ENCODE data around the gene DDC.

DDC gene

GRCh38 chr7:50567715-50568261, 2.6 kb upstream of the DDC start:
- H3K4me1 ChIP-seq (ENCODE audit: control insufficient read depth, insufficient read depth, low read length, poor library complexity, severe bottlenecking), result no peaks in the 10 kb centered on the region
- WGBS, 2 experiments (ENCODE audit: insufficient coverage in 2 of 2), result 81 to 95% methylated on average over 4 to 5 of the region's 6 CpGs
- no peaks in the 10 kb centered on the region for H3K9me3 ChIP-seq (ENCODE audit: control insufficient read depth, low read length)
- H3K27ac ChIP-seq (ENCODE audit: low read depth, low read length, severe bottlenecking), result no peak overlapping the region
- no peak overlapping the region for H3K4me3 ChIP-seq (ENCODE audit: extremely low read depth, insufficient read depth, low read length, poor library complexity, severe bottlenecking)
- no peaks in the 10 kb centered on the region for H3K36me3 ChIP-seq (ENCODE audit: control insufficient read depth, insufficient read depth, low read length)

DNA sequence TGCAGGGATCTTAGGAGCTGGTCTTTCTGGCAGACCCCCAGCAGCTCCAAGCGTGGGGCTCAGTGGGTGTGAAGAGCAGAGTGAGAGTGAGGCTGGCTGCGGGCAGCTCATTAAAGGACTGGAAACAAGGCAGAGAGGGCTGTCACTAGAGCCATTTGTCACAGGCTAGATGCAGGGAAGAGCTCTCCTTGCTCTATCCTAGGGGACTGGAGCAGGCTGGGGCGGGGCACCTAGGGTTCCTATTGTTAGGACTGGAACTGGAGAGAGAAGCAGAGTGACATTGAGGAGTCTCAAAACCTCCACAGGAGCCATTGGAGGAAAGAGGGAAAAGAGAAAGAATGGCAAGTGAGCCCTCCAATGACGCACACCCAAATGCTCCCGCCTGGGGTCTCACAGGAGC, 772 bp upstream of the DDC start:
- no peaks in the 10 kb centered on the region for H3K36me3 ChIP-seq (ENCODE audit: control insufficient read depth, insufficient read depth, low read length)
- H3K4me1 ChIP-seq (ENCODE audit: control insufficient read depth, insufficient read depth, low read length, poor library complexity, severe bottlenecking), result no peaks in the 10 kb centered on the region
- H3K9me3 ChIP-seq (ENCODE audit: control insufficient read depth, low read length), result no peaks in the 10 kb centered on the region
- WGBS, 2 experiments (ENCODE audit: insufficient coverage in 2 of 2), result 80 to 84% methylated on average over 3 to 4 of the region's 5 CpGs
- no peak overlapping the region for H3K27ac ChIP-seq (ENCODE audit: low read depth, low read length, severe bottlenecking)
- no peak overlapping the region for H3K4me3 ChIP-seq (ENCODE audit: extremely low read depth, insufficient read depth, low read length, poor library complexity, severe bottlenecking)

DNA sequence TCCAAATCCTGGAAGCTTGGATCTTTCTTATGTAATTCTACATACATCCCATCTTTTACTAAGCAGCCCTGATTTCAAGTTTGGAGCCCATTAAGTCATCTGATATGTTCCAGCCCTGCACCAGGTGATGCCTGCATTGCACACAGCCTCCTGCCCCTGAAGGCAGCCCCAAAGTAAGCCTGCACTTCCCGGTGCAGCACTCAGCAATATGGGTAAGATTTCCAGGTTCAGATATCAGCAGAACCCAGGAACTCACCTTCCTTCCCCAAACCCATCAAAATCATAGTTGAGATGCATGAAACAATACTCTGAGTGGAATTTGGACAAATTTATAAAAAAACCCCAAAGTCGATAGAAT, 333 bp upstream of the DDC start:
- Histone ChIP-seq H3K9me3 (ENCODE audit: control insufficient read depth, low read length) (no peaks in the 10 kb centered on the region), H3K36me3 (ENCODE audit: control insufficient read depth, insufficient read depth, low read length) (no peaks in the 10 kb centered on the region), H3K27ac (ENCODE audit: low read depth, low read length, severe bottlenecking) (no peak overlapping the region), H3K4me1 (ENCODE audit: control insufficient read depth, insufficient read depth, low read length, poor library complexity, severe bottlenecking) (no peaks in the 10 kb centered on the region), H3K4me3 (ENCODE audit: extremely low read depth, insufficient read depth, low read length, poor library complexity, severe bottlenecking) (no peak overlapping the region)
- WGBS, 2 experiments (ENCODE audit: insufficient coverage in 2 of 2), result 87 to 94% methylated on average over 1 to 2 of the region's 2 CpGs

DNA sequence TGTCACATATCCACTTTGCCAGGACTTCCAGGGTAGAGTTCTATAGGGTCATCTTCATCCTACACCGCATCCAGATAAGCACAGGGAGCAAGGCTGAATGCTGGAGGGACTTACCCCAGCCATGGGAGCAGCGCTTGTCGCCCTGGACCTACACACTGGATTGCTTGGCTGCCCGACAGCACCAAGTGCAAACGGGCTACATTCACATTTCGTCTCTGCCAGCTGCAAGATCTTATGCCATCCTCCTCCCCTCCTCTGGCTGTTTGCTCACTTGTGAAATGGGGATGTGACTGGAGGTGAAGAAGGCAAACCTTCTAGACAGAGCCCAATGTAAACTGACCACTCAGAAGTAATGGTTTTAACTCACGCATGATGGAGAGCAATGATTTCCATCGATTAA, 1.0 kb downstream of the DDC start:
- Histone ChIP-seq H3K27ac (ENCODE audit: low read depth, low read length, severe bottlenecking) (no peak overlapping the region), H3K36me3 (ENCODE audit: control insufficient read depth, insufficient read depth, low read length) (no peaks in the 10 kb centered on the region), H3K9me3 (ENCODE audit: control insufficient read depth, low read length) (no peaks in the 10 kb centered on the region), H3K4me3 (ENCODE audit: extremely low read depth, insufficient read depth, low read length, poor library complexity, severe bottlenecking) (no peak overlapping the region), H3K4me1 (ENCODE audit: control insufficient read depth, insufficient read depth, low read length, poor library complexity, severe bottlenecking) (no peaks in the 10 kb centered on the region)
- WGBS, 2 experiments (ENCODE audit: insufficient coverage in 2 of 2), result 90 to 95% methylated on average over 6 to 8 of the region's 8 CpGs

- Histone ChIP-seq H3K27ac (ENCODE audit: low read depth, low read length, severe bottlenecking) (no peak overlapping the region), H3K4me3 (ENCODE audit: extremely low read depth, insufficient read depth, low read length, poor library complexity, severe bottlenecking) (no peak overlapping the region), H3K36me3 (ENCODE audit: control insufficient read depth, insufficient read depth, low read length) (no peaks in the 10 kb centered on the region), H3K9me3 (ENCODE audit: control insufficient read depth, low read length) (no peaks in the 10 kb centered on the region), H3K4me1 (ENCODE audit: control insufficient read depth, insufficient read depth, low read length, poor library complexity, severe bottlenecking) (no peaks in the 10 kb centered on the region)
- 50 to 90% methylated on average over 1 to 5 of the region's 5 CpGs for WGBS, 2 experiments (ENCODE audit: insufficient coverage in 2 of 2)
Measured at GRCh38 chr7:50562136-50562535, 3.1 kb downstream of the DDC start.

DNA sequence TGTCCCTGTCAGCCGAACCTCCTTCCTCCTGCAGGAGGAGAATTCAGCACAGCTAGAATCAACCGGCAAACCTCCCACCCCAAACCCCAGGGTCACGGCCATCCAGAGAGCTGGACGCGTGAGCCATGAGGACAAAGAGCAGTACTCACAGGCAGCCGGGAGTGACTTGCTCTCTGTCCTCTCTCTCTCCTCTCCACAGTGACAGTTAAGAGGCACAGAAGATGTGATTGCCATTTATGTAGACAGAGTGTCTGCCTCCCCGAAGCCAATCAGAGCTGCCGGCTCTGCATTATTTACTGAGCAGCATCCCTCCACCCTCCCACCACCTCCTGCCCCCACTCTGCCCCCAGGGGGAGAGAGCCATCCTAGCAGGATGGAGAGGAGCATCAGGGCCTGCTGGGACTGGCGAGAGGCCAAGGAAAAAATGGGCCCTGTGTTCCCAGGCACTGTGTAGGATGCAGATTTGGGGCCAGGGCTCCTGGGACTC, 4.3 kb downstream of the DDC start:
- no peak overlapping the region for H3K4me3 ChIP-seq (ENCODE audit: extremely low read depth, insufficient read depth, low read length, poor library complexity, severe bottlenecking)
- H3K36me3 ChIP-seq (ENCODE audit: control insufficient read depth, insufficient read depth, low read length), result no peaks in the 10 kb centered on the region
- WGBS, 2 experiments (ENCODE audit: insufficient coverage in 2 of 2), result 50 to 55% methylated on average over 1 to 4 of the region's 9 CpGs
- H3K9me3 ChIP-seq (ENCODE audit: control insufficient read depth, low read length), result no peaks in the 10 kb centered on the region
- no peaks in the 10 kb centered on the region for H3K4me1 ChIP-seq (ENCODE audit: control insufficient read depth, insufficient read depth, low read length, poor library complexity, severe bottlenecking)
- H3K27ac ChIP-seq (ENCODE audit: low read depth, low read length, severe bottlenecking), result no peak overlapping the region

DNA sequence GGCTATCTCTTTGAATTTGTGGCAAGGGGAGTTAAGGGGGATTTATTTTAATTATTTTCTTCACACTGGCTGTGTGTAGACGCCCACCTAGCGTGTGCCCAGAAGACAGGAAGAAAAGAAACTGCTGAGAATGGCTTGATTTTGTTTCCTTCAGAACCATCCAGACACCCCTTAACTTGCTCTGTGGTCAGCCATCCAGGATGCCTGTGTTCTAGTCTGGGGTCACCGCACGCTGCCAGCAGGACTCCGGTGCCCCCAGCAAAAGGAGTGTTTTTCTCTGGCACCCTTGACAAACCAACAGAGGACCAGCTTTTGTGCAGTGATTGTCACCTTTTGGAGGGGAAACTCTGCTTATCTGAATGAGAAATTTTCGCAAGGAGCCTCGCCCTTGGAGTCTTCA, 5.3 kb downstream of the DDC start:
- Histone ChIP-seq H3K9me3 (ENCODE audit: control insufficient read depth, low read length) (no peaks in the 10 kb centered on the region), H3K4me1 (ENCODE audit: control insufficient read depth, insufficient read depth, low read length, poor library complexity, severe bottlenecking) (no peaks in the 10 kb centered on the region), H3K36me3 (ENCODE audit: control insufficient read depth, insufficient read depth, low read length) (no peaks in the 10 kb centered on the region), H3K4me3 (ENCODE audit: extremely low read depth, insufficient read depth, low read length, poor library complexity, severe bottlenecking) (no peak overlapping the region), H3K27ac (ENCODE audit: low read depth, low read length, severe bottlenecking) (no peak overlapping the region)
- WGBS, 2 experiments (ENCODE audit: insufficient coverage in 2 of 2), result 80 to 88% methylated on average over 5 to 7 of the region's 7 CpGs

DNA sequence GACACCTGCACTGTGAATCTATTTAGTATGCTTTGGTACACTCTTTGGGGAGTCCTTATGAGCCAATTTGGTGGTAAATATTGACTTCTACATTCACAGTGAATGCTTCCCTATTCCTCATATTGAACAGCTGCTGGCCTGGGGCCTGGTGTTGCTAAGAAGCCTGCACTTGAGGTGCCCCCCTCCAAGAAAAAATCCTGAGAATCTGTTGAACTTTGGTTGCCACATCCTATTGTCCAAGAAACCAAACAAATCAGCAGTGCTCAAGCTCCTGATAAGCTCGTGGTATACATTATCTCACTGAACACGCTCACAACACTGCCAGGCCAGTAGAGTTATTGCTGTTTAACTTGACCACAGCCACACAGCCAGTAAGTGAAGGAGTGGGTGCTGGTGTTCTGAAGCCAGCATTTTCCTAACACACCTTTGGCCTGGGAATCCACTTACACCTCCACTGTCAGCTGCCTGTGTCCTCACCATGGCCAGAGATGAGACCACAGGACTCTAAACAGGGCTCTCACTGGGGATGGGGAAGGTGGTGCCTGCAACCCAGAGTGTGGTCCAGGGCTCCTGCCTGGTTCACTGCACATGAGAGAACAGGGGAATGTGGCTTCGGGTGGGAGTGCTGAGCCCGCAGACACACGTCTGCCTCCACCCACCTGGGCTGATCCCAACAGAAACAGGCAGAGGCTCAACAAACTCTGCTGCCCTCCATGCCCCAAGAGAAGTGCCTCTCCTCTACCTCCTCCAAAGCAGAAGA, 6.7 kb downstream of the DDC start:
- Histone ChIP-seq H3K27ac (ENCODE audit: low read depth, low read length, severe bottlenecking) (no peak overlapping the region), H3K9me3 (ENCODE audit: control insufficient read depth, low read length) (no peaks in the 10 kb centered on the region), H3K4me3 (ENCODE audit: extremely low read depth, insufficient read depth, low read length, poor library complexity, severe bottlenecking) (no peak overlapping the region), H3K36me3 (ENCODE audit: control insufficient read depth, insufficient read depth, low read length) (no peaks in the 10 kb centered on the region), H3K4me1 (ENCODE audit: control insufficient read depth, insufficient read depth, low read length, poor library complexity, severe bottlenecking) (no peaks in the 10 kb centered on the region)
- WGBS, 2 experiments (ENCODE audit: insufficient coverage in 2 of 2), result 76% methylated on average over 3 of the region's 5 CpGs; no CpG with 5 or more reads in 1 of the 2 experiments

DNA sequence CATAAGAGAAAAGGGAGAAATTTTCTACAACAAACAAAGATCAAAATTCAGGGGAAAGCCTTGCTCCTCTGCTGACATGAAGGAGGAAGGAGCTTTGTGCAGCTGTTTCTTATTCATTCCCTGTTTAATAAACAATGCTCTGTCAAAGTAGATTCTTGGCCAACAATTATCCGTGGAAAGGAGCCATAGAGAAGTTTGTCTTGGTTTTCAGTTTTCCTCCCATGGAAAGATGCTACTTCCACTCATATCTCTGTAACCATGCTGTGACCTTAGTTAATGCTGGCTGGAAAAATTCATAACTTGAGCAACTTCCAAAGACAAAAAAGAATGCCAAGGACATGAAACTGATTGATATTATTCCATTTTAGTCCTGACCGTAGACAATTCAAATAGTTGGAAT, 8.1 kb downstream of the DDC start:
- 50% methylated on average over 1 of the region's 2 CpGs; no CpG with 5 or more reads in 1 of the 2 experiments for WGBS, 2 experiments (ENCODE audit: insufficient coverage in 2 of 2)
- no peaks in the 10 kb centered on the region for H3K4me1 ChIP-seq (ENCODE audit: control insufficient read depth, insufficient read depth, low read length, poor library complexity, severe bottlenecking)
- H3K9me3 ChIP-seq (ENCODE audit: control insufficient read depth, low read length), result no peaks in the 10 kb centered on the region
- no peaks in the 10 kb centered on the region for H3K36me3 ChIP-seq (ENCODE audit: control insufficient read depth, insufficient read depth, low read length)
- no peak overlapping the region for H3K27ac ChIP-seq (ENCODE audit: low read depth, low read length, severe bottlenecking)
- no peak overlapping the region for H3K4me3 ChIP-seq (ENCODE audit: extremely low read depth, insufficient read depth, low read length, poor library complexity, severe bottlenecking)

GRCh38 chr7:50556247-50556991, 8.8 kb downstream of the DDC start:
- no peaks in the 10 kb centered on the region for H3K36me3 ChIP-seq (ENCODE audit: control insufficient read depth, insufficient read depth, low read length)
- H3K27ac ChIP-seq (ENCODE audit: low read depth, low read length, severe bottlenecking), result no peak overlapping the region
- no peaks in the 10 kb centered on the region for H3K4me1 ChIP-seq (ENCODE audit: control insufficient read depth, insufficient read depth, low read length, poor library complexity, severe bottlenecking)
- no peak overlapping the region for H3K4me3 ChIP-seq (ENCODE audit: extremely low read depth, insufficient read depth, low read length, poor library complexity, severe bottlenecking)
- 56 to 61% methylated on average over 4 to 5 of the region's 8 CpGs for WGBS, 2 experiments (ENCODE audit: insufficient coverage in 2 of 2)
- H3K9me3 ChIP-seq (ENCODE audit: control insufficient read depth, low read length), result no peaks in the 10 kb centered on the region
